Stimulated activated CD8-positive, alpha-beta memory T cell treated with anti-CD3 and anti-CD28 coated beads, Interleukin-4, amount 100 ng/mL, for 24 hours (primary cell): ENCODE results near the gene AQP9.
"Not testable (repeated sequence)": the region's sequence is repeated elsewhere in the genome, so short reads cannot be mapped to it uniquely, and the experiment has no call there.

Experiments used
- DNase-seq: peaks from one replicate; pipeline ENCODE4 v3.0.0-alpha.2; 2020; ENCODE audit warnings: low read depth

AQP9 gene, protein sequence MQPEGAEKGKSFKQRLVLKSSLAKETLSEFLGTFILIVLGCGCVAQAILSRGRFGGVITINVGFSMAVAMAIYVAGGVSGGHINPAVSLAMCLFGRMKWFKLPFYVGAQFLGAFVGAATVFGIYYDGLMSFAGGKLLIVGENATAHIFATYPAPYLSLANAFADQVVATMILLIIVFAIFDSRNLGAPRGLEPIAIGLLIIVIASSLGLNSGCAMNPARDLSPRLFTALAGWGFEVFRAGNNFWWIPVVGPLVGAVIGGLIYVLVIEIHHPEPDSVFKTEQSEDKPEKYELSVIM

DNA sequence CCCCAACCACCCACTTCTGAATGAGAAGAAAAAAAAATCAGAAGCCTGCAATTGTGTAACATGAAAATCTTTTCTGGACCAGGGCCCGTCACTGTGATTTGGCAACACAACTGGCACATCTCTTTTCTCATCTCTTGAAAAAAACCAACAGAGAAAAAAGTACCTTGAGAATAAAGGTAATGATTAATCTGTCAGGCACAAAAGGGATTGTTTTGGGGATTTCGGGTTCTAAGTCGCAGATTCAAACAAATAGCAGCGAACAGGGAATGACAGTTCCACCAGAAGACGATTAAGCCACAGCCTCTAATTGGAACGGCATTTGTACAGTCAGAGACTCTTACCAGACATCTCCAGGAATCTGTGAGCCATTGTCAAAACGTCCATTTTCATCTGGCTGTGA, at the start of gene AQP9:
TSS of gene AQP9 (plus strand) at position 276 of the 400 bp plus-strand sequence. CDS start 185 bp downstream, outside the sequence.
- DNase-seq: no peak

- no peak for DNase-seq
Observed at GRCh38 chr15:58095415-58095814, 42.8 kb upstream of the AQP9 start.

DNA sequence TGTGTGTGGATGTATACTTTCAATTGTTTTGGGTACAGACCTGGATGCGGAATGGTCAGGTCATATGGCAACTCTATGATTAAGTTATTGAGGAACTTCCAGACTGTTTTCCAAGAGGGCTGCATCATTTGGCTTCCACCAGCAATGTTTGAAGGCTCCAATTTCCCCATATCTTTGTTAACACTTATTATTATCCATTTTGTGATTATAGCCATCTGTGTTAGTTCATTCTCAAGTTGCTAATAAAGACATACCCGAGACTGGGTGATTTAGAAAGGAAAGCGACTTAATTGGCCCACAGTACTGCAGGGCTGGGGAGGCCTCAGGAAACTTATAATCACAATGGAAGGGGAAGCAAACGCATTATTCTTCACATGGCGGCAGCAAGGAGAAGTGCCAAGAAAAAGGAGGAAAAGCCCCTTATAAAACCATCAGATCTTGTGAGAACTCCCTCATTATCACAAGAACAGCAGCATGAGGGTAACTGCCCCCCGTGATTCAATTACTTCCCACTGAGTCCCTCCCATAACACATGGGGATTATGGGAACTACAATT, 41.6 kb upstream of the AQP9 start:
- DNase-seq: no peak

DNA sequence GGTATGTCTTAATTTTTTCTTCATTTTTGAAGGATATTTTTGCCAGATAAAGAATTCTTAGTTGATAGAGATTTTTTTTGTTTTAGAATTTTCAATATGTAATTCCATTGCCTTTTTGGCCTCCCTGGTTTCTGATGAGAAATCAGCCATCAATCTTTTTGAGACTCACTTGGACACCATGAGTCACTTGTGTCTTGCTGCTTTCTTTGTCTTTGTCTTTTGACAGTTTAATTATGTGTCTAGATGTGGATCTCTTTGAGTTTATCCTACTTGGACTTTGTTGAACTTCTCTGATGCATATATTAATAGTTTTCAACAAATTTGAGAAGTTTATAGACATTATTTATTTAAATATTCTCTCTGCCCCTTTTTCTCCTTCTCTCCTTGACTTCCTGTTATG, 34.7 kb upstream of the AQP9 start:
- DNase-seq: no peak

DNA sequence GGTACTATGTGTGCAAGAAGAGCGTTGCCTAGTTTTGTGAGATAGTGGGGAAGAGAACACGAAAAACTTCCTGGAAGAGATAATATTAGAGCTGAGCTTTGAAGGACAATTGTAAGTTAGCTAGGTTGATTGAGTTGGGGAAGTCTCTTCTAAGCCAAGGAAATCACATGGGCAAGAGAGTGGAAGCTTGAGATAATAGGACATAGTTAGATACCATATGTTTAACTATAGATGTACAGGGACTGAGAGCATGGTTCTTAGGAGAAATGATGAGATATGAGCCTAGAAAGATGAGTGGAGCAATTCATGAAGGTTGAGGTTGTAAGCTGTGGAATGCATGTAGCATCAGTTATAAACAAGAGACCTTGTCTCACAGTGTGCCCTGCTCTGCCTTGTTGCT, 30.1 kb upstream of the AQP9 start:
- no peak for DNase-seq

DNA sequence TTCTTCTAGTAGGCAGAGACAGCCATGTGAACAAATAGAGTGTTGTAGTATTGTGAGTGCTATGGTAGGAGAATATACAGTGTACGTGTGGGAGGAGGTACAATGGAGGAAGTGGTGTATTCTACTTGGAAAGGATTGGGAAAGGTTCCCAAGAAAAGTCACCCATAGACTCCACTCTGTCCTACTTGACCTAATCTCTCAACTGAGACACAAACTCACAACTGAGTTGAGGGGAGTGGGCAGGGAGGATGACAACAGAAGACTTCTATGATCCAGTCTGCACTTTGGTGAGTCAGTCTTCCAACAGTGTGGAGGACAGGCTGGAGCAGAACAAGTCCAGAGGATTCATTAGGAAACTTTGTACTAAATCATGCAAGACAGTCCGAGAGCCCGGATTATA, 28.8 kb upstream of the AQP9 start:
- DNase-seq: no peak

DNA sequence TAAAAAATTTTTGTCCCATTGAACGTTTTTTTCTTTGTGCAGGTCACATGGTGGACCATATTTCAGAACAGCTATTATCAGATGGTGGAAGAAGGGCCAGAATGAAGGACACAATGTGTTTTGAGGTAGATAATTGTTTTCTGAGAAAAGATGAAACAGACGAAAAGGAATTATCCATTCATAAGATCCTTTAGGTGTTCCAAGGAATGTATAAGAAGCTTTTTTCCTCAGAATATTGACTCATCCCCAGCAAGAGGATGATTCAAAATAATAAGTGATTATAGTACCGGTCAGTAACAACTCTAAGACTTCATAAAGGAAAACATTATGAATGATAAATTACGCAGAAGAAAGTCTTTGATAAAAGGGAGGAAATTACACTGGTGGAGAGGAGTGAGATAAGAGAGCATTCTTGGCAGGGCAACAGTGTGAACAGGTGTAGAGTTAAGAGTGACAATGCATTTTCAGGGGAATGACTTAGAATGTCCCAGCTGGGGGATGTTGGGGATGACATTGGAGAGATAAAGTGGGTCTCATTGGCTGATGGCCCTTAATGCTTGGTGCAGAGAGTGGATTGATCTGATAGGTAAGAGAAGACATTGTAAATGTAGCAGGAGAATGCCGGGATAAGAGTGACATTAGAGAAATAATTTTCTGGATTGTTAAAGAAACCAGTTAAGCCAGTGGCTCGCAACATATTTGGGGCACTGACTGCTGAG, 27.0 kb upstream of the AQP9 start:
- no peak for DNase-seq

DNA sequence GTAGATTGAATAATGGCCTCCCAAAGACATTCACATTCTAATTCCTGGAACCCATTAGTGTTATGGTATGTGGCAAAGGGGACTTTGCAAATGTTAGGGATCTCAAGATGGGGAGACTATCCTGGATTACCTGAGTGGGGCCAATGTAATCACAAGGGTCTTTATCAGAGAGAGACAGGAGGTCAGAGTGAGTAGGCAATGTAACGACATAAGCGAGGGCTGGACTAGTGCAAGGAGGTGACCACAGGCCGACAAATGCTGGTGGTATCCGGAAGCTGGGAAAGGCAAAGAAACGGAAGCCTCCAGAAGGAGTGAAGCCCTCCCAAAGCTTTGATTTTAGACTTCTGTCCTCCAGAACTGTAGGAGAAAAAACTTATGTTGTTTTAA, 26.5 kb upstream of the AQP9 start:
- no peak for DNase-seq

DNA sequence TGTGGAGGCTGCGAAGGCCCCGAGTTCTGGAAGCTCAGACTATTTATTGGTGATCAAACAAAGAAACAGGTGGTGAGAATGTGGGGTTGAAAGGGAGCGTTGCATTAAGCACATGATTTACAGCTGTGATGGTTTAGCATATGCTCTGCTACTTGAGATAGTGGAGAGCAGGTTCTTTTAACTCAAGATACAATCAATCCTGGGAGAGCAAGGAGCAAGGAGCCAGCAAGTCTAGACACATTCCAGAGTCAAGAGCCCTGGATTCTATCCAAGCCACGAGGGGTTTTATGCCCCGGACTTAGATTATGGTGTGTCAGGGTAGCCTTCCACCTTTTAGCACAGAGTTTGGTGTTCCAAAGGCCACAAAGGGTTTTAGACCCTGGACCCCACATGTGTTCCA, 24.8 kb upstream of the AQP9 start:
- not testable (repeated sequence) for DNase-seq

DNA sequence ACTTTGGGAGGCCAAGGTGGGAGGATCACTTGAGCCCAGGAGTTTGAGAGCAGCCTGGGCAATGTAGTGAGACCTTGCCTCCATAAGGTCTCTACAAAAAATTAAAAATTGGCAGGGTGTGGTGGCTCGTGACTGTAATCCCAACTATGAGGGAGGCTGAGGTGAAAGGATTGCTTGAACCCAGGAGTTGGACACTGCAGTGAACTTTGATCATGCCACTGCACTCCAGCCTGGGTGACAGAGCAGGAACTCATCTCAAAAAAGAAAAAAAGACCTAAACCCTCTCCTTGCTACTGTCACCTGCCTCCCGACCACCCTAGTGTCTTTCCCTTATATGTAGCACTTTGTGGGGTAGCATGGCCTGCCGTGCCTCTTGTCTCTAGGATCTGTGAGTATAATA, 23.8 kb upstream of the AQP9 start:
- DNase-seq: no peak

DNA sequence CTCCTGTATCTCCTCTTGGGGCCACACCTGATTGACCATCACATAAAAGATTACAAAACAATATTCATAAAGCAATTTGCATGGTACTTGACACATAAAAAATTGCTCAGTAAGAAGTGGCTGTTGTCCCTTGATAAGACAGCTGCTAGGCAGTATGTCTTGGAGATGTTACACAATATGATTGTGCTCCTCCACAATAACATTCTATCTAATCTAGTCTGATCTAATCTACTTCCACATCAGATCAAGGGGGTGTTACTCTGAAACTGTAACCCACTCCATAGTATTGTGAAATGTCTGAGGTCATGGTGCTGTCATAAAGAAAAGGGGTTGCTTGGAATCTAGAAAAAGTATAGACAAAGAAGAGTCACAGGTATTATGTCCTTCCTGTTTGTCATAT, 23.4 kb upstream of the AQP9 start:
- no peak for DNase-seq

GRCh38 chr15:58115692-58116091, 22.5 kb upstream of the AQP9 start:
- no peak for DNase-seq

- DNase-seq: no peak
Observed at GRCh38 chr15:58117619-58118018, 20.6 kb upstream of the AQP9 start.

GRCh38 chr15:58118272-58118671, 19.9 kb upstream of the AQP9 start:
- DNase-seq: no peak

DNA sequence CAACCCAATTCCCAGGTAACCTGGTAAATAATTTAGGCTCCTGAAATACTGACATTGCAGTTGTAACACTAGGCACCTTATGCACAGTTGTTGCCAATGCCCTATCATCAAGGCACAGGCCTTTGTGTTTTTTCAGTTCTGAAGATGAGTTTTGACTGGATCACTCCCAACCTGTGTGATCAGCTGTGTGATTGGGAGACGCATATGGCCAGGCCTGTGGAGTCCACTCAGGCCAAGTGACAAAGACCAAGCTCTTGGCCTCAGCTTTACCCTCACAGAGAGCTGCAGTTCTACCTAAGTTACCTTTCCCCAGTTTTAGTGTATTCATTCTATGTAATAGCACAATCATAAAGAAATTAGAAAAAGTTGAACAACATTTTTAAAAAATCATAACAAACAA, 19.2 kb upstream of the AQP9 start:
- no peak for DNase-seq

DNA sequence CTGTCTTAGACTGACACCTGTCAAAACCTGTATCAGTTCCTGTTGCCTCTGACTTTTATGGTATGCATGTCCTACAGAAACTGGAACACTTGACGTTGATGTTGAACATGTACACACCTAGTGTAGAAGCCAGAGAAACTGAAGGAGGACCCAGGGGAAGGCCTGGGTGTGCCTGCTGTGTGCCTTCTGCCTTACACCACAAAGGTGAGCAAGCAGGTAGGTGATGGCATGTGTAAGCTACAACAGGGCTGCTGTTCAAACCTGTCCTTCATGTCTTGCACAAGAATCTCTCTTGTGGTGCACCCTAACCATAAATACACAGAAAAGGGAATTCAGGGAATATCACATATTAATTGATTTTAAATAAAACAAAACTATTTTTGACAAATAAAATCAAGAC, 13.6 kb upstream of the AQP9 start:
- DNase-seq: no peak

DNA sequence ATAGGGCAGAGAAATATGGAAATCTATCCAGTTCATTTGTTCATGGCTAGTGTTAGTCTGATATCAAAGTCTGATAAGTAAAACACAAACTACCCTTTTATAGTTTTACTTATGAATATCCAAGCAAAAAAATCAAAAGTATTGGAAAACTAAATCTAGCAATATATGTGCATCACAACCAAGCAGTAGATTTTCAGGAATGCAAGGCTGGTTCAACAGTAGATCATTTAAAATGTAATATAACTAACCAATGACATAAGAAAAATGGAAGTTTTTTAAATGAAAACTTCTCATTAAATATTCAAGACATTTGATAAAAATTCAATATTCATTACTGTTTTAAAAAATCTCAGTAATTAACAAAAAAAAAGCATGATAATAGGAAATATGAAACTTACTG, 12.8 kb upstream of the AQP9 start:
- no peak for DNase-seq

GRCh38 chr15:58134886-58135285, 3.3 kb upstream of the AQP9 start:
- DNase-seq: no peak

- DNase-seq: no peak
Observed at GRCh38 chr15:58135511-58136174, 2.5 kb upstream of the AQP9 start.

DNA sequence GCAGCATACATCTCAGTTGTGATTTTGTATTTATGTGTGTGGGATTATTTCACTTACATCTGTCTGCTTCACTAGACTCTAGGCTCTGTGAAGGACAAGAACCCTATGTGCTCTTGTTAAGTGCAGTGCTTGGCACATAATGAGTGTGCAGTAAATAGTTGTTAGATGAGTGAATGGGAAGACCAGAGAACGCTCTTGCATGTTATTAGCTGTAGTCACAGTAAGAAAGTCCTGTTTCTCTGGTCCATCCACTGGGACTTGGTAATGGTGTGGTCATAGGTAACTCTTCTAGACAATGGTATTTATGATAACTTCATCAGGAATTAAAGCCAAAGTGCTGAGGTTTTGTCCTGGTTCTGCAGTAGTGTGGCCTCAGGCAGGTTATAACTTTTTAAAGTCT, 1.4 kb upstream of the AQP9 start:
- no peak for DNase-seq

DNA sequence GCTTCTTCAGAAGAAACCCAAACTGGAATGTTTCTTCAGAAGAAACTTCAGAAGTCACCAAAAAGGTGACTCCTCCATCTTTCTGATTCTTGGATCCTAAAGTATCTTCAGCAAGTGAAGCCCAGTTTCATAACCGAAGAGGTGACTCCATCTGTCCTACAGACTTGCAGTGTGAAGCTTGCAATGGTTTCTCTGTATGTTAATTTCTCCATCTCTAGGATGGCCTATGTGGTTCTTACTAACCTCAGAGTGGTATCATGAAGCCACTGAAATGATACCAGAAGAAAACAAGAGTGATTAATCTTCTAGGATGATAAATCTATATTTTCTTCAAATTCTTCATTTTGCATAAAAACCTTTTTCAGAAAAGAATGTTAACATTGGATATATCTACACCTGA, 495 bp upstream of the AQP9 start:
- DNase-seq: no peak

- no peak for DNase-seq
Observed at GRCh38 chr15:58139276-58139988, 1.3 kb downstream of the AQP9 start.
